ACC112 (cell line): Measurements from ENCODE around the gene SCNN1G.
A peak's percentile ranks its signal among the peaks of the same experiment; 100 is the strongest.

ENCODE experiments used
- H2AFZ ChIP-seq: fragments of 200-600 bp; sonication (generic); one replicate; pipeline ENCODE4 v1.6.0; 2017; ENCODE audit warnings: antibody characterized with exemption, low read length; ENCODE audit not compliant: unreplicated experiment
- H3K27ac ChIP-seq: fragments of 200-600 bp; sonication (generic); 2 replicates; pipeline ENCODE4 v1.5.1; 2014; ENCODE audit warnings: low read depth, mild to moderate bottlenecking, antibody characterized with exemption, low read length, moderate library complexity
- H3K27me3 ChIP-seq: fragments of 200-600 bp; sonication (generic); 2 replicates; pipeline ENCODE4 v1.6.1; 2014; ENCODE audit warnings: mild to moderate bottlenecking, antibody characterized with exemption, low read length, moderate library complexity, mixed read lengths; ENCODE audit not compliant: insufficient read depth
- H3K36me3 ChIP-seq: fragments of 200-600 bp; sonication (generic); 2 replicates; pipeline ENCODE4 v1.6.1; 2016; ENCODE audit warnings: mild to moderate bottlenecking, antibody characterized with exemption, low read length, moderate library complexity, mixed read lengths; ENCODE audit not compliant: insufficient read depth
- H3K4me1 ChIP-seq: fragments of 200-600 bp; sonication (generic); one replicate; pipeline ENCODE4 v1.6.1; 2016; ENCODE audit warnings: low read length, mixed read lengths; ENCODE audit not compliant: insufficient read depth, unreplicated experiment, control insufficient read depth
- H3K4me3 ChIP-seq: fragments of 200-600 bp; sonication (generic); 2 replicates; pipeline ENCODE4 v1.5.1; 2014; ENCODE audit warnings: mild to moderate bottlenecking, low read depth, low read length
- H3K79me2 ChIP-seq: fragments of 200-600 bp; sonication (generic); one replicate; pipeline ENCODE4 v1.6.0; 2016; ENCODE audit warnings: low read length; ENCODE audit not compliant: control insufficient read depth, unreplicated experiment, insufficient read depth

SCNN1G gene, protein sequence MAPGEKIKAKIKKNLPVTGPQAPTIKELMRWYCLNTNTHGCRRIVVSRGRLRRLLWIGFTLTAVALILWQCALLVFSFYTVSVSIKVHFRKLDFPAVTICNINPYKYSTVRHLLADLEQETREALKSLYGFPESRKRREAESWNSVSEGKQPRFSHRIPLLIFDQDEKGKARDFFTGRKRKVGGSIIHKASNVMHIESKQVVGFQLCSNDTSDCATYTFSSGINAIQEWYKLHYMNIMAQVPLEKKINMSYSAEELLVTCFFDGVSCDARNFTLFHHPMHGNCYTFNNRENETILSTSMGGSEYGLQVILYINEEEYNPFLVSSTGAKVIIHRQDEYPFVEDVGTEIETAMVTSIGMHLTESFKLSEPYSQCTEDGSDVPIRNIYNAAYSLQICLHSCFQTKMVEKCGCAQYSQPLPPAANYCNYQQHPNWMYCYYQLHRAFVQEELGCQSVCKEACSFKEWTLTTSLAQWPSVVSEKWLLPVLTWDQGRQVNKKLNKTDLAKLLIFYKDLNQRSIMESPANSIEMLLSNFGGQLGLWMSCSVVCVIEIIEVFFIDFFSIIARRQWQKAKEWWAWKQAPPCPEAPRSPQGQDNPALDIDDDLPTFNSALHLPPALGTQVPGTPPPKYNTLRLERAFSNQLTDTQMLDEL

DNA sequence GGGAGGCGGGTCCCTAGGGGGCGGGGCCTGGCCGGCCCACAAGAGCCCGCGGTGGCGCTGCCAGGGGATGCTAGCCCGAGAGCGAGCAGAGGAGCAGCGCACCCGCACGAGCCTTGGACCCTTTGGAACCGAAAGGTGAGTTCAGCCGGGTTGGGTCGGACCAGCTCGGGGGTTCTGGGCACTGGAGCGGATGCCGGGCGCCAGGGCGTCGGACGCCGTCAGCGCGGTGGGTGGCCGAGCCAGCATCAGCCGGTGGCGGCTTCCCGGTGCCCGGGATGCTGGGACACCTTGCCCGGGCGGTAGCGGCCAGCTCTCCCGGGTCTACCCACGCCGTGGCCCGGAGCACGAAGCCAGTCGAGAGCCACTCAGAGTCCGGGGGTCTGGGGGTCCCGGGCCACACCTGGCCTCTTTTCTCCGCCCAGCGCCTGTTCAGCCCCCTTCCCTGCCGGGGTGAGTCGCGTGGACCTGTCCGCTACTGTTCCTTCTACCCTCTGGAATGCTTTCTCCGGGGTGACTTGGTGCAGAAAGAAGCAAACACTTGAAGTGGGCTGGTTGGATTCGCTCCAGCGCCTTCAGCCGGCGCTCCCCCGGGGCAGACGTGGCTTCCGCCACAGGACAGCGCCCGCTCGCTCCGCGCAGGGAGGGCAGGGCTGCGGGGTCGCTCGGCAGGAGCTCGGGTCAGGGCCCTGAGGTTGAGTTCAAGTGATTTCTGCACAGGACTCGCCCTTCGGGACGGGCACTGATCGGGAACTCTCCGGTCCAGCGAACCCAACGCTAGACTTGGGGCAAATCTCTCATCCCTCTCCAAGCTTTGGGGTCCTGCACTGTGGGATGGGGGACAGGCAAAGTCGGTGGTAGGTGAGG lies at the start of gene SCNN1G:
SCNN1G (plus strand) TSS at position 67 of the 864 bp plus-strand sequence. CDS start 3,527 bp downstream, outside the sequence.
- peak within 1 kb of the TSS; percentile 50; the same call in 1 of the 2 replicates for H3K4me3 ChIP-seq
- H3K79me2 ChIP-seq: no peaks in the 10 kb centered on the region
- no peaks in the 10 kb centered on the region for H3K4me1 ChIP-seq
- no peak within 1 kb of the TSS for H2AFZ ChIP-seq
- peaks cover 91% of the 10 kb centered on the region for H3K27me3 ChIP-seq
- no peaks in the 10 kb centered on the region for H3K36me3 ChIP-seq
- no peak within 1 kb of the TSS for H3K27ac ChIP-seq

DNA sequence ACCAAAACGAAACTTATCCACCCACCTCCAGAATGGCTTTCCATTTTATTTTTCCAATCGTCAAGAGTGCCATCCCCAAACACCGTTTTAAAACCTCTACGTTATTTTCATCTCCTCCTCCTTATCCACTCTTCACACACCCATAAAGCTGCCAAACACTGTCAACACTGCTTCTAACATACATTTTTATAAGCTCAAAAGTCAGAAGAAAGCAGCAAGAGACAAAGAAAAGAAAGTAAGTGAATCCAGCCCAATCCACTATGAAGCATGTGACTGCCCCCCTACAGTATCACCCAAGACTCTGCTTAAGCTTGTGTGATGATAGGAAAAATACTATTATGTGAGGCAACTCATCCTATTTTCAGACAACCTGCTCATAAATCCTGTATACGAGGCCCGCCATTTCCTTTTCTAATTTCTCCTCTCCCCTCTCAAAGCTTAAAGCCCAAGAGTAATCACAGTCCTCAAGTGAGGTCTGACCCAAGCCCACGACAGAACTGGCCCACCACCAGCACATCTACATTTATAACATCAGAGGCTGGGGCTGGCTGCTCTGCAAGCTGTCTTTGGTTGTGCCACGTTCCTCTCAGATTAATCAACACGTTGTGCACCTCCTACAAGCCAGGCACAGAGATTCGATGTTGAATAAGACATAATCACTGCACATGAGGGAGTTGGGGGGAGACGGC lies 49.6 kb upstream of the SCNN1G start:
- Histone ChIP-seq H3K4me1 (peaks cover 13% of the 10 kb centered on the region), H3K79me2 (peaks cover 86% of the 10 kb centered on the region), H2AFZ (peak overlapping the region; percentile 11), H3K27ac (peak overlapping the region; percentile 3; the same call in 1 of the 2 replicates), H3K4me3 (peak overlapping the region; percentile 30), H3K27me3 (no peaks in the 10 kb centered on the region), H3K36me3 (peaks cover 8% of the 10 kb centered on the region; the same call in 1 of the 2 replicates)

DNA sequence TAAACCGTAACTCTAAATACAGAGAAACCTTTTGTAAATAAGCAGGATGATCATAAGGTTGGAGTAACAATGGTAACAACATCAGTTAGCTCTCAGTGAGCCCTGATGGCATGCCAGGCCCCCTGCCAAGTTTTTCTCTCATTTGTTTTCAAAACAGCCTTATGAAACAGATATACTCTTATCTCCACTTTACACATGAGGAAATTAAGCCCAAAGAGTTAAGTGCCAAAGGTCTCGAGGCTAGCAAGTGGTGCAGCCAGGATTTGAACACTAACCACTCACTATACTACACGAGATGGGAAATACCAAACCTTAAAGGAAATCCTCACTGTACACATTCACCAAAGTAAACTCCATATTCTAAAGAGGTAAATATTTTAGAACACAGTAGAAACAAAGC lies 48.3 kb upstream of the SCNN1G start:
- H3K4me1 ChIP-seq: peaks cover 13% of the 10 kb centered on the region
- no peak overlapping the region for H3K4me3 ChIP-seq
- H3K27ac ChIP-seq: no peak overlapping the region
- no peak overlapping the region for H2AFZ ChIP-seq
- H3K79me2 ChIP-seq: peaks cover 87% of the 10 kb centered on the region
- H3K27me3 ChIP-seq: no peaks in the 10 kb centered on the region
- H3K36me3 ChIP-seq: peaks cover 12% of the 10 kb centered on the region; the same call in 1 of the 2 replicates

DNA sequence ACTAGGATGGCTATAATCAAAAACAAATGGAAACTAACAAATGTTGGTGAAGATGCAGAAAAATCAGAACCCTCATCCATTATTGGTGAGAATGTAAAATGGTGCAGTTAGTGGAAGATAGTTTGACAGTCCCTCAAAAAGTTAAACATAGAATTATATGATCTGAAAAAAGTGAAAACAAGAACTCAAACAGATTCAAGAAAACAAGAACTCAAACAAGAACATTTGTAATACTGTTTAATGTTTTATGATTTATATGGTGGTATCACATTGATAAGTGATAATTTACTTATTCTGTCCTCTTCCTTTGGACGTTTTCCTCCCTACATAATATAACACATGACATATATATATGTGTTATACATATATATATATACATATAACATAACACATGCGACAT lies 45.3 kb upstream of the SCNN1G start:
- H3K27ac ChIP-seq: no peak overlapping the region
- H3K79me2 ChIP-seq: peaks cover 91% of the 10 kb centered on the region
- H3K36me3 ChIP-seq: peaks cover 12% of the 10 kb centered on the region; the same call in 1 of the 2 replicates
- peaks cover 13% of the 10 kb centered on the region for H3K4me1 ChIP-seq
- H2AFZ ChIP-seq: no peak overlapping the region
- H3K27me3 ChIP-seq: no peaks in the 10 kb centered on the region
- no peak overlapping the region for H3K4me3 ChIP-seq

DNA sequence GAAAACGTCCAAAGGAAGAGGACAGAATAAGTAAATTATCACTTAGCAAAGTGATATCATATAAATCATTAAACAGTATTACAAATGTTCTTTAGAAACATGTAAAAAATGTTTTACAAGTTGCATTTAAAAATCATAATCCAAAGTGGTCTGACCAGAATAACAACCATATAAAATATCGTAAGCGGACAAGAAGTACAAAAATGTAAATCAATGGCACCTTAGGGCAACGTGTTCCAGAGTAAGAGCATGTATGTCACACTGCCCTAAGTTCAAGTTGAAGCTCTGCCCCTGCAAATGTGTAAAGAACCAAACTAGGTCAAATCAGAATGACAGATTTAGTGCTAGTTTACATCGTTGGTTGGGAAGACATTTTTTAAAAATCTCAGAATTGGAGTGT lies 44.7 kb upstream of the SCNN1G start:
- H3K79me2 ChIP-seq: peaks cover 91% of the 10 kb centered on the region
- H3K36me3 ChIP-seq: peaks cover 12% of the 10 kb centered on the region; the same call in 1 of the 2 replicates
- H3K4me1 ChIP-seq: peaks cover 7% of the 10 kb centered on the region
- no peak overlapping the region for H3K27ac ChIP-seq
- no peak overlapping the region for H2AFZ ChIP-seq
- H3K4me3 ChIP-seq: no peak overlapping the region
- no peaks in the 10 kb centered on the region for H3K27me3 ChIP-seq

DNA sequence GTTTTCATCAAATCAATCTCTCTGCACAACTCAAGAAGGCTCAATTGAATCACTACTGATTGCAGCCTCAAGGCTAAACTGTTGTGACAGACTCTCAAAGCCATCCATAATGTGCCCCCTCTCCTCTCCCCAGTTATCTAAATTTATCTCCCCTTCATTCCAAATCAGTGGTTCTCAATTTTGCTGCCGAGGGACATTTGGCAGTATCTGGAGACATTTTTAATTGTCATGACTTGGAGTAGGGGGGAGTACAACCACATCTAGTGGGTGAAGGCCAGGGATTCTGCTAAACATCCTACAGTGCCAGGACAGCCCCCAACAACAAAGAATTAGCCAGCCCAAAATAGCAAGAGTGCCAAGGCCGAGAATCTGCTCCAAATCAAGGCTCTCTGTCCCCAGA lies 42.4 kb upstream of the SCNN1G start:
- H2AFZ ChIP-seq: no peak overlapping the region
- no peak overlapping the region for H3K27ac ChIP-seq
- H3K27me3 ChIP-seq: no peaks in the 10 kb centered on the region
- no peak overlapping the region for H3K4me3 ChIP-seq
- peaks cover 95% of the 10 kb centered on the region for H3K79me2 ChIP-seq
- H3K4me1 ChIP-seq: peaks cover 3% of the 10 kb centered on the region
- H3K36me3 ChIP-seq: peaks cover 12% of the 10 kb centered on the region; the same call in 1 of the 2 replicates

DNA sequence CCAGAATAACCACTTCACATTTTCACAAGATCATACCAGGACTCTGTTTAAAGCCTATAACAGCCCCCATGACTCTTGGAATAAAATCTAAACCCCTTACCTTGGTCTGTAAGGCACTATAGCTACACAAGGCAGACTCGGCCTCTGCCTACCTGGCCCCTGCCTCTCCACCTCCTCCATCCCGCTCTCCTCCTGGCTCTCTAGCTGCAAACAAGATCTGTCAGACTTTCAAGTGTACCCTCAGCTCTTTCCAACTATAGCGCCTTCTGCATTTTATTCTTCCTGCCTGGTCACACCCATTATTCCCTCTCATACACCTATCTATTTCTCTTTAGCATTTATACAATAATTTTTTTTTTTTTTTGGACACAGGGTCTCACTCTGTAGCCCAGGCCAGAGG lies 41.5 kb upstream of the SCNN1G start:
- peaks cover 95% of the 10 kb centered on the region for H3K79me2 ChIP-seq
- H3K27ac ChIP-seq: no peak overlapping the region
- H3K27me3 ChIP-seq: no peaks in the 10 kb centered on the region
- H3K4me1 ChIP-seq: peaks cover 12% of the 10 kb centered on the region
- peaks cover 12% of the 10 kb centered on the region; the same call in 1 of the 2 replicates for H3K36me3 ChIP-seq
- H2AFZ ChIP-seq: no peak overlapping the region
- H3K4me3 ChIP-seq: no peak overlapping the region

DNA sequence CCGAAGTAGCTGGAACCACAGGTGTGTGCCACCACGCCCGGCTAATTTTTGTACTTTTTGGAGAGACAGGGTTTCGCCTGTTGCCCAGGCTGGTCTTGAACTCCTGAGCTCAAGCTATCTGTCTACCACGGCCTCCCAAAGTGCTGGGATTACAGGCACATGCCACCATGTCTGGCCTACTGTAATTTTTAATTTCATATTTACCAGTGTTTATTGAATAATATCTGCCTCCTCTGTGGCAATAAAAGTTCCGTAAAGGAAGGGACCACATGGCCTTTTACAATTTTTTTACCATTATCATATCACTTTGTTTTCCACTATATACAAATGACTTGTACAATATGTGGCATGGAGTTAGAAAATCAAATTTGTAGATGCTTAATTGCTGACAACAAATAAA lies 41.0 kb upstream of the SCNN1G start:
- H2AFZ ChIP-seq: no peak overlapping the region

DNA sequence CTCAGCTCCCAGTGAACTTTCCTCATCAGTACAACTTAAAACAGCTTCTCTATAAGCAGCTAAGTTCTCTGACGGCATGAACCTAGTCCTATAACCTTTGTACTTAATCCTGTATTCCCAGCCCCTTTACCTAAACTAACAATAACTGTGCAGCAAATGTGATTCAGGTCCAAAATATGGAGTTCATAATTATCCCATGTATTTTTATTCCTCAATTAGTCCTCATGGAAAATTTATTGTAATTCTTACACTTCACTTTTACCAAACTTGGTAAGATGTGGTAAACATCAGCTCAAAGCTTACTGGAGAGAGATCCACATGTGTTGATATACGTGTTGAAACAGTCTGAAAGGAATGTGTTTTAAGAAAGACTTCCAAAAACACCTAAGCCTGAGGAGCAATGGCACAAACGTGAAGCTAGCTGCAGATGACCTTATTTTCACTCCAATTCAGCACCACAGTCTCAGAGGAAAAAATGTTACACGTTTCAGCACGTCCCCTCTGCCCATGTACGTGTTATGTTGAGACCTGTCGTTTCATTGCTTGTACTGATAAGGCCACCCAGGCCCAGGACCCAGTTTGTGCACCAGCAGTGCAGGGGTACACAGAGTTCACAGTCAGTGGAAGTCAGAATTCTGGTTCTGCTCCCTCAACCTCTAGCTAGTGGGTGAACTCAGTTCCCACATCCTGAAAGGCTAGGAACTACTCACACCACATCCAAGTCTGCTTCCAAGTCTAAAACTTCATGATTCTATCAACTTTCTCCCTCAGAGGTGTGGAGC lies 40.4 kb upstream of the SCNN1G start:
- Histone ChIP-seq H3K79me2 (peaks cover 93% of the 10 kb centered on the region), H3K27ac (no peak overlapping the region), H3K4me1 (peaks cover 20% of the 10 kb centered on the region), H2AFZ (no peak overlapping the region), H3K36me3 (peaks cover 10% of the 10 kb centered on the region; the same call in 1 of the 2 replicates), H3K4me3 (no peak overlapping the region), H3K27me3 (no peaks in the 10 kb centered on the region)

More for the DNA sequence above, 41.0 kb upstream of the SCNN1G start:
- Histone ChIP-seq H3K27ac (no peak overlapping the region), H3K27me3 (no peaks in the 10 kb centered on the region), H3K79me2 (peaks cover 93% of the 10 kb centered on the region), H3K36me3 (peaks cover 12% of the 10 kb centered on the region; the same call in 1 of the 2 replicates), H3K4me1 (peaks cover 16% of the 10 kb centered on the region), H3K4me3 (no peak overlapping the region)
